A673 (cell line): ENCODE measurements around the gene IL15. TPM values are rescaled to one million over a fixed set of nuclear protein-coding genes. Genes with fewer than 3 reads are reported as not detected.

ENCODE experiments used
- BruUV-seq: library from RNA; stranded (reverse); fragments of 400-500 nt; replicated peaks from 2 replicates; lab custom pipeline; 2021; lab: Mats Ljungman, UMichigan
- CTCF ChIA-PET: fragments of 300-600 bp; sonication (Branson Sonifier 250); formaldehyde crosslinking; loops from one replicate; lab custom pipeline; 2022; ENCODE audit warnings: antibody characterized with exemption; lab: Charles Lee
- POLR2A ChIA-PET: fragments of 300-600 bp; sonication (Branson Sonifier 250); formaldehyde crosslinking; loops from one replicate; lab custom pipeline; 2022; ENCODE audit warnings: antibody characterized with exemption; ENCODE audit not compliant: low non-redundant PET; lab: Charles Lee
- DNase-seq: peaks from one replicate; pipeline ENCODE4 v3.0.0-alpha.2; 2015; ENCODE audit warnings: low spot score
- H3K27ac ChIP-seq: fragments of 200-600 bp; sonication (generic); 2 replicates; pipeline ENCODE4 v1.5.1; 2016; ENCODE audit warnings: mixed run types, low read depth, mild to moderate bottlenecking, mixed read lengths, antibody characterized with exemption, low read length; ENCODE audit not compliant: poor library complexity, severe bottlenecking
- H3K27me3 ChIP-seq: fragments of 200-600 bp; sonication (generic); replicated peaks from 2 replicates; pipeline ENCODE4 v1.6.1; 2017; ENCODE audit warnings: mixed run types, low read depth, mild to moderate bottlenecking, mixed read lengths, antibody characterized with exemption, low read length; ENCODE audit not compliant: insufficient read depth, poor library complexity
- H3K36me3 ChIP-seq: fragments of 200-600 bp; sonication (generic); 2 replicates; pipeline ENCODE4 v1.6.1; 2016; ENCODE audit warnings: mixed run types, mild to moderate bottlenecking, mixed read lengths, antibody characterized with exemption, low read length; ENCODE audit not compliant: insufficient read depth, poor library complexity, severe bottlenecking
- H3K4me1 ChIP-seq: fragments of 200-600 bp; sonication (generic); 2 replicates; pipeline ENCODE4 v1.6.1; 2017; ENCODE audit warnings: mixed run types, mild to moderate bottlenecking, mixed read lengths, antibody characterized with exemption, low read length; ENCODE audit not compliant: insufficient read depth, poor library complexity, severe bottlenecking
- H3K4me3 ChIP-seq: fragments of 200-600 bp; sonication (generic); 2 replicates; pipeline ENCODE4 v1.5.1; 2016; ENCODE audit warnings: low read depth, mixed run types, mild to moderate bottlenecking, mixed read lengths, low read length; ENCODE audit not compliant: poor library complexity, severe bottlenecking
- H3K9me3 ChIP-seq: fragments of 200-600 bp; sonication (generic); 2 replicates; pipeline ENCODE4 v1.6.1; 2016; ENCODE audit warnings: mixed run types, low read depth, mild to moderate bottlenecking, mixed read lengths, antibody characterized with exemption, low read length; ENCODE audit not compliant: poor library complexity, severe bottlenecking
- EZH2 ChIP-seq: fragments of 200-600 bp; sonication (generic); IDR thresholded peaks from 2 replicates; pipeline ENCODE4 v1.6.1; 2017; ENCODE audit warnings: borderline replicate concordance, low read depth, mild to moderate bottlenecking, mixed read lengths, antibody characterized with exemption, low read length; ENCODE audit not compliant: poor library complexity, severe bottlenecking
- intact Hi-C: fragments of 100-400 bp; cut with micrococcal nuclease; formaldehyde crosslinking; loops from one replicate; pipeline ENCODE4 v1.10.0; 2022; ENCODE audit not compliant: unreplicated experiment
- total RNA-seq: library from RNA; stranded (reverse); gene quantifications from 2 replicates; pipeline ENCODE4 v1.2.3, GENCODE V29; 2021
- TF ChIP-seq, protein P1 (sequence below): fragments of 300-800, 200-600 bp; sonication (generic); conservative IDR thresholded peaks from 2 replicates; pipeline ENCODE4 v1.5.1; 2017; ENCODE audit warnings: low read depth, mild to moderate bottlenecking, antibody characterized with exemption, low read length, moderate library complexity, mixed read lengths

Gene IL15
- total RNA-seq, 1 experiment from 2014 or later: 0.21 TPM

DNA sequence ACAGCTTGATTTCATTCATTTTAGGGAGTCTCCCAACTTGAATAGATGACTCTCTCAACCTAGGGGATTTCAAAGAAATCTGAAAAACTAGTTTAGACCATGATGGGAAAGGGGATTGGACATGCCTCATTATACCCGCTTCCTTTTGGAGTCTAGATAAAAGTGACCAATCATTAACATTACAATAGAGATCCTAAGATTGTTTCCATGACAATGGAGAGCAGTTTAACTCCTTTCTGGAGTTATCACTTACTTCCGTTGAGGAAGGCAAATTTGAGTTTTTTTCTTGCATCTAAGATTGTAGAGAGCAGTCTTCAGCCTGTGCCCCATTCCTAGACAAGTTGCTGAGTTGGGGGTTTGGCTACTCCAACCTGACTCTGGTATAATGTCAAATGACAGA lies 11.4 kb upstream of the IL15 start:
- no peak for DNase-seq
- H3K4me1 ChIP-seq: no peaks in the 10 kb centered on the region
- intact Hi-C loops: no loop called here
- no peaks in the 10 kb centered on the region for H3K9me3 ChIP-seq
- H3K36me3 ChIP-seq: no peaks in the 10 kb centered on the region
- no TSS peak for BruUV-seq
- ChIA-PET CTCF (no interaction called here), POLR2A (no interaction called here)
- TF ChIP-seq, protein P1, sequence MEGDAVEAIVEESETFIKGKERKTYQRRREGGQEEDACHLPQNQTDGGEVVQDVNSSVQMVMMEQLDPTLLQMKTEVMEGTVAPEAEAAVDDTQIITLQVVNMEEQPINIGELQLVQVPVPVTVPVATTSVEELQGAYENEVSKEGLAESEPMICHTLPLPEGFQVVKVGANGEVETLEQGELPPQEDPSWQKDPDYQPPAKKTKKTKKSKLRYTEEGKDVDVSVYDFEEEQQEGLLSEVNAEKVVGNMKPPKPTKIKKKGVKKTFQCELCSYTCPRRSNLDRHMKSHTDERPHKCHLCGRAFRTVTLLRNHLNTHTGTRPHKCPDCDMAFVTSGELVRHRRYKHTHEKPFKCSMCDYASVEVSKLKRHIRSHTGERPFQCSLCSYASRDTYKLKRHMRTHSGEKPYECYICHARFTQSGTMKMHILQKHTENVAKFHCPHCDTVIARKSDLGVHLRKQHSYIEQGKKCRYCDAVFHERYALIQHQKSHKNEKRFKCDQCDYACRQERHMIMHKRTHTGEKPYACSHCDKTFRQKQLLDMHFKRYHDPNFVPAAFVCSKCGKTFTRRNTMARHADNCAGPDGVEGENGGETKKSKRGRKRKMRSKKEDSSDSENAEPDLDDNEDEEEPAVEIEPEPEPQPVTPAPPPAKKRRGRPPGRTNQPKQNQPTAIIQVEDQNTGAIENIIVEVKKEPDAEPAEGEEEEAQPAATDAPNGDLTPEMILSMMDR: no peak
- no peak for TF ChIP-seq EZH2
- H3K27ac ChIP-seq: no peak overlapping the region
- no peaks in the 10 kb centered on the region for H3K27me3 ChIP-seq
- H3K4me3 ChIP-seq: no peak overlapping the region

DNA sequence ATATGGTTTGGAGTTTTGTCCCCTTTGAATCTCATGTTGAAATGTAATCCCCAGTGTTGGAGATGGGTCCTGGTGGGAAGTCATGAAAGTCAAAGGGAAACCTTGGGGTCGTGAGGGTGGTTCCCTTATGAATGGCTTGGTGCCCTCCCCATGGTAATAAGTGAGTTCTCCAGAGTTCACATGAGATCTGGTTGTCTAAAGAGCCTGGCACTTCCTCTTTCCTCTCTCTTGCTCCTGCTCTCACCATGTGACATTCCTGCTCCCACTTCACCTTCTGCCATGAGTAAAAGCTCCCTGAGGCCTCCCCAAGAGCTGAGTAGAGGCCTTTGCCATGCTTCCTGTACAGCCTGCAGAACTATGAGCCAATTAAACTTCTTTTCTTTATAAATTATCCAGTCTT lies 5.5 kb upstream of the IL15 start:
- Histone ChIP-seq H3K9me3 (no peaks in the 10 kb centered on the region), H3K27ac (no peak overlapping the region), H3K36me3 (no peaks in the 10 kb centered on the region), H3K27me3 (no peaks in the 10 kb centered on the region), H3K4me1 (no peaks in the 10 kb centered on the region), H3K4me3 (no peak overlapping the region)
- no peak for DNase-seq
- POLR2A ChIA-PET: no interaction called here
- CTCF ChIA-PET: no interaction called here
- no TSS peak for BruUV-seq
- intact Hi-C loops: no loop called here
- TF ChIP-seq, protein P1: no peak
- TF ChIP-seq EZH2: no peak

DNA sequence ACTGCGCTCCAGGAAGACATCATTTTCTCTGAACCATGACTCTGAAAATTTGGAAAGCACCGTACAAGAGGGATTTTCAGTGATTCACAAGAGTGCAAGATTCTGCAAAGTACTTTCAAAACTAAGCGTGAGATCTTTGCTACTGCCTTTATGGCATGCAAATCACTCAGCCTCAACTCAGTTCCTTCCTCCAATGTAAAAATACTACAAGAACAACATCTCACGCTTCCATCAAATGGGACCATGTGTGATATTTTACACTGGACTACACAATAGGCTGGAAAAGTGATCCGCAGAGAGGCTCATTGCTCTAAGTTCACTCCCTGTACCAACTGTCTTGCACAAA lies 674 bp upstream of the IL15 start:
- H3K4me1 ChIP-seq: no peaks in the 10 kb centered on the region
- no peak for DNase-seq
- no peaks in the 10 kb centered on the region for H3K9me3 ChIP-seq
- no peak for TF ChIP-seq EZH2
- TF ChIP-seq, protein P1: no peak
- intact Hi-C loops: no loop called here
- ChIA-PET CTCF (no interaction called here), POLR2A (no interaction called here)
- no peaks in the 10 kb centered on the region for H3K36me3 ChIP-seq
- no peak overlapping the region for H3K27ac ChIP-seq
- peaks cover 7% of the 10 kb centered on the region for H3K27me3 ChIP-seq
- no TSS peak for BruUV-seq
- peak overlapping the region; percentile 71 for H3K4me3 ChIP-seq
